HFFc6 (cell line): ENCODE data around the gene SLC6A7. TPM values are rescaled to one million over a fixed set of nuclear protein-coding genes. Genes with fewer than 3 reads are reported as not detected.

ENCODE experiments used
- DNase-seq: peaks from one replicate; pipeline ENCODE4 v3.0.0-alpha.2; 2018
- H3K27ac Mint-ChIP-seq: 2 replicates; pipeline ENCODE4 v1.8.0; 2020; ENCODE audit warnings: mild to moderate bottlenecking, mixed read lengths
- H3K27me3 Mint-ChIP-seq: 2 replicates; pipeline ENCODE4 v1.8.0; 2021; ENCODE audit warnings: mild to moderate bottlenecking, moderate library complexity, mixed read lengths; ENCODE audit not compliant: insufficient read depth
- H3K36me3 Mint-ChIP-seq: 2 replicates; pipeline ENCODE4 v1.8.0; 2021; ENCODE audit warnings: low read depth, mixed read lengths
- H3K4me1 Mint-ChIP-seq: 2 replicates; pipeline ENCODE4 v1.8.0; 2020; ENCODE audit warnings: low read depth, mixed read lengths
- H3K4me3 Mint-ChIP-seq: 2 replicates; pipeline ENCODE4 v1.8.0; 2020; ENCODE audit warnings: mild to moderate bottlenecking, moderate library complexity, mixed read lengths
- H3K9me3 Mint-ChIP-seq: 2 replicates; pipeline ENCODE4 v1.8.0; 2020; ENCODE audit warnings: mild to moderate bottlenecking, mixed read lengths
- CTCF ChIP-seq: fragments of 200-600 bp; sonication (generic); IDR thresholded peaks from 2 replicates; pipeline ENCODE4 v1.5.0; 2021; ENCODE audit warnings: antibody characterized with exemption, mild to moderate bottlenecking
- total RNA-seq, 6 experiments: library from RNA; stranded (reverse); fragmentation: NEBNext Ultra II Directional; extraction: Animal tissue kit (Norgen Biotek cat#: 25700); gene quantifications; 2 replicates in 1 of 6; 3 replicates in 5 of 6; pipeline ENCODE4 v1.2.3, GENCODE V29; 2021

Gene SLC6A7
- total RNA-seq, 6 experiments from 2014 or later, result not detected

GRCh38 chr5:150166037-150166649 lies 23.7 kb upstream of the SLC6A7 start:
- no peak for TF ChIP-seq CTCF
- Mint-ChIP-seq H3K4me1 (peaks cover 32% of the 10 kb centered on the region), H3K4me3 (no peak overlapping the region), H3K36me3 (no peaks in the 10 kb centered on the region), H3K27me3 (peaks cover 7% of the 10 kb centered on the region), H3K9me3 (no peaks in the 10 kb centered on the region), H3K27ac (no peak overlapping the region)
- DNase-seq, result no peak

GRCh38 chr5:150166650-150167511 lies 23.0 kb upstream of the SLC6A7 start, which contains the start of gene CDX1:
CDX1 (plus strand) TSS chr5:150166778; CDS start chr5:150166877, 99 bp downstream.
- H3K9me3 Mint-ChIP-seq, result no peaks in the 10 kb centered on the region
- peaks cover 7% of the 10 kb centered on the region for H3K27me3 Mint-ChIP-seq
- TF ChIP-seq CTCF, result no peak
- peaks cover 25% of the 10 kb centered on the region for H3K4me1 Mint-ChIP-seq
- no peak within 1 kb of the TSS for H3K27ac Mint-ChIP-seq
- no peak within 1 kb of the TSS for H3K4me3 Mint-ChIP-seq
- no peaks in the 10 kb centered on the region for H3K36me3 Mint-ChIP-seq
- no peak for DNase-seq

- Mint-ChIP-seq H3K27me3 (peaks cover 7% of the 10 kb centered on the region), H3K4me1 (peaks cover 19% of the 10 kb centered on the region), H3K4me3 (no peak overlapping the region), H3K36me3 (no peaks in the 10 kb centered on the region), H3K27ac (no peak overlapping the region), H3K9me3 (no peaks in the 10 kb centered on the region)
- no peak for TF ChIP-seq CTCF
- DNase-seq, result no peak
Observed at GRCh38 chr5:150167512-150167850, 22.4 kb upstream of the SLC6A7 start.

GRCh38 chr5:150167908-150168307 lies 22.0 kb upstream of the SLC6A7 start:
- H3K9me3 Mint-ChIP-seq, result no peaks in the 10 kb centered on the region
- H3K4me1 Mint-ChIP-seq, result peaks cover 18% of the 10 kb centered on the region
- no peak overlapping the region for H3K27ac Mint-ChIP-seq
- DNase-seq, result no peak
- no peaks in the 10 kb centered on the region for H3K36me3 Mint-ChIP-seq
- peak; percentile 49; the same call in 1 of the 2 replicates for TF ChIP-seq CTCF
- no peak overlapping the region for H3K4me3 Mint-ChIP-seq
- H3K27me3 Mint-ChIP-seq, result peaks cover 7% of the 10 kb centered on the region

GRCh38 chr5:150168864-150169263 lies 21.0 kb upstream of the SLC6A7 start:
- H3K9me3 Mint-ChIP-seq, result no peaks in the 10 kb centered on the region
- peaks cover 12% of the 10 kb centered on the region for H3K4me1 Mint-ChIP-seq
- no peaks in the 10 kb centered on the region for H3K36me3 Mint-ChIP-seq
- DNase-seq, result no peak
- H3K4me3 Mint-ChIP-seq, result no peak overlapping the region
- peaks cover 7% of the 10 kb centered on the region for H3K27me3 Mint-ChIP-seq
- no peak for TF ChIP-seq CTCF
- no peak overlapping the region for H3K27ac Mint-ChIP-seq
